Lower lobe of right lung (tissue), 2 donors: Measurements from ENCODE around the gene CHD6. TPM values are rescaled to one million over a fixed set of nuclear protein-coding genes. Genes with fewer than 3 reads are reported as not detected.

Experiments
- ATAC-seq, 2 donors: fragments of 200-7000 bp; cut with Tn5 transposase; one replicate each; pipeline ENCODE4 v1.9.1; 2020 to 2022; ENCODE audit warnings: mild to moderate bottlenecking in 2 of 2, moderate library complexity in 2 of 2
- DNase-seq: peaks from one replicate; pipeline ENCODE4 v3.0.0-alpha.2; 2020
- H3K27ac ChIP-seq: fragments of 200-600 bp; one replicate; pipeline ENCODE4 v1.8.0; 2022
- H3K27me3 ChIP-seq: fragments of 200-600 bp; one replicate; pipeline ENCODE4 v1.8.0; 2022; ENCODE audit warnings: low read depth
- H3K36me3 ChIP-seq: fragments of 200-600 bp; one replicate; pipeline ENCODE4 v1.8.0; 2022; ENCODE audit warnings: mild to moderate bottlenecking
- H3K4me1 ChIP-seq: fragments of 200-600 bp; one replicate; pipeline ENCODE4 v1.8.0; 2022
- H3K4me3 ChIP-seq: fragments of 200-600 bp; one replicate; pipeline ENCODE4 v1.8.0; 2022; ENCODE audit warnings: mild to moderate bottlenecking
- H3K9me3 ChIP-seq: fragments of 200-600 bp; one replicate; pipeline ENCODE4 v1.8.0; 2022
- CTCF ChIP-seq: fragments of 200-600 bp; IDR thresholded peaks from one replicate; pipeline ENCODE4 v1.8.0; 2022; ENCODE audit warnings: antibody characterized with exemption, mild to moderate bottlenecking
- intact Hi-C: fragments of 100-400 bp; cut with DNase I; formaldehyde crosslinking; loops from one replicate; pipeline ENCODE4 v1.11.0; 2022
- total RNA-seq: library from RNA; stranded (reverse); fragmentation: NEBNext Ultra II Directional; extraction: Animal tissue kit (Norgen Biotek cat#: 25700); gene quantifications from one replicate; pipeline ENCODE4 v1.2.1, GENCODE V29; 2021
- donor health status: DM: no; HTN: yes; CAD: no; lungs with severe emphysema.

CHD6 gene
- total RNA-seq, 1 donor from 2014 or later, result 43.6 TPM

- intact Hi-C loops, result no loop called here
- Histone ChIP-seq H3K27ac (no peak overlapping the region), H3K4me1 (no peaks in the 10 kb centered on the region), H3K9me3 (peaks cover 50% of the 10 kb centered on the region), H3K27me3 (no peaks in the 10 kb centered on the region), H3K36me3 (no peaks in the 10 kb centered on the region), H3K4me3 (no peak overlapping the region)
- ATAC-seq, result no peak
- no peak for TF ChIP-seq CTCF
- DNase-seq, result no peak
Measured at GRCh38 chr20:41594514-41595322, 23.5 kb downstream of the CHD6 start.

- intact Hi-C loops, result no loop called here
- DNase-seq, result no peak
- no peaks in the 10 kb centered on the region for H3K36me3 ChIP-seq
- H3K4me3 ChIP-seq, result no peak overlapping the region
- no peaks in the 10 kb centered on the region for H3K4me1 ChIP-seq
- no peaks in the 10 kb centered on the region for H3K27me3 ChIP-seq
- no peak for TF ChIP-seq CTCF
- H3K9me3 ChIP-seq, result peaks cover 36% of the 10 kb centered on the region
- H3K27ac ChIP-seq, result no peak overlapping the region
- ATAC-seq, result no peak
Measured at GRCh38 chr20:41592516-41593216, 25.5 kb downstream of the CHD6 start.

GRCh38 chr20:41587956-41588355 is 30.2 kb downstream of the CHD6 start:
- Histone ChIP-seq H3K36me3 (no peaks in the 10 kb centered on the region), H3K27ac (no peak overlapping the region), H3K4me3 (no peak overlapping the region), H3K9me3 (peaks cover 30% of the 10 kb centered on the region), H3K4me1 (no peaks in the 10 kb centered on the region), H3K27me3 (no peaks in the 10 kb centered on the region)
- intact Hi-C loops, result no loop called here
- DNase-seq, result no peak
- no peak for TF ChIP-seq CTCF
- ATAC-seq, result no peak

- TF ChIP-seq CTCF, result no peak
- DNase-seq (no peak), ATAC-seq (no peak)
- H3K36me3 ChIP-seq, result no peaks in the 10 kb centered on the region
- H3K4me3 ChIP-seq, result no peak overlapping the region
- H3K27me3 ChIP-seq, result no peaks in the 10 kb centered on the region
- intact Hi-C loops, result no loop called here
- no peak overlapping the region for H3K27ac ChIP-seq
- H3K4me1 ChIP-seq, result no peaks in the 10 kb centered on the region
- peaks cover 30% of the 10 kb centered on the region for H3K9me3 ChIP-seq
Measured at GRCh38 chr20:41587523-41587922, 30.7 kb downstream of the CHD6 start.

- Histone ChIP-seq H3K9me3 (peaks cover 30% of the 10 kb centered on the region), H3K27ac (no peak overlapping the region), H3K4me3 (no peak overlapping the region), H3K4me1 (no peaks in the 10 kb centered on the region), H3K36me3 (no peaks in the 10 kb centered on the region), H3K27me3 (no peaks in the 10 kb centered on the region)
- TF ChIP-seq CTCF, result no peak
- ATAC-seq (no peak), DNase-seq (no peak)
- intact Hi-C loops, result no loop called here
Measured at GRCh38 chr20:41586772-41587171, 31.4 kb downstream of the CHD6 start.
